HG02588 (cell line): ENCODE measurements around the gene TSN.
"Not testable (repeated sequence)": the region's sequence is repeated elsewhere in the genome, so short reads cannot be mapped to it uniquely, and the experiment has no call there.

Experiments
- ATAC-seq: cut with Tn5 transposase; IDR thresholded peaks from one replicate; pipeline ENCODE4 v1.9.1; 2021; ENCODE audit warnings: mild to moderate bottlenecking, moderate library complexity; ENCODE audit not compliant: unreplicated experiment

The TSN gene

GRCh38 chr2:121796239-121796638 lies 40.8 kb downstream of the TSN start:
- ATAC-seq = peak; percentile 63

GRCh38 chr2:121798617-121799016 lies 43.2 kb downstream of the TSN start:
- ATAC-seq = no peak

- ATAC-seq = no peak
Observed at GRCh38 chr2:121801916-121802315, 46.5 kb downstream of the TSN start.

- ATAC-seq = no peak
Observed at GRCh38 chr2:121803503-121803902, 48.1 kb downstream of the TSN start.

- peak; percentile 72 for ATAC-seq
Observed at GRCh38 chr2:121804340-121804739, 48.9 kb downstream of the TSN start.

GRCh38 chr2:121804997-121805765 lies 49.7 kb downstream of the TSN start:
- ATAC-seq = no peak

- no peak for ATAC-seq
Observed at GRCh38 chr2:121805766-121806143, 50.3 kb downstream of the TSN start.

GRCh38 chr2:121807771-121808170 lies 52.3 kb downstream of the TSN start:
- not testable (repeated sequence) for ATAC-seq

- ATAC-seq = no peak
Observed at GRCh38 chr2:121809607-121810006, 54.2 kb downstream of the TSN start.

GRCh38 chr2:121810959-121811853 lies 55.8 kb downstream of the TSN start:
- ATAC-seq = peak; percentile 67

GRCh38 chr2:121813083-121813482 lies 57.6 kb downstream of the TSN start:
- ATAC-seq = not testable (repeated sequence)

- no peak for ATAC-seq
Observed at GRCh38 chr2:121815216-121815615, 59.8 kb downstream of the TSN start.

- ATAC-seq = no peak
Observed at GRCh38 chr2:121816797-121817196, 61.3 kb downstream of the TSN start.

- ATAC-seq = not testable (repeated sequence)
Observed at GRCh38 chr2:121817304-121817703, 61.9 kb downstream of the TSN start.
